ELR (cell line): ENCODE measurements around the gene BLOC1S2.
"Not testable (repeated sequence)": the region's sequence is repeated elsewhere in the genome, so short reads cannot be mapped to it uniquely, and the experiment has no call there.

Source experiments
- DNase-seq: peaks from one replicate; pipeline ENCODE4 v3.0.0-alpha.2; 2015; ENCODE audit warnings: low read depth

BLOC1S2 gene

DNA sequence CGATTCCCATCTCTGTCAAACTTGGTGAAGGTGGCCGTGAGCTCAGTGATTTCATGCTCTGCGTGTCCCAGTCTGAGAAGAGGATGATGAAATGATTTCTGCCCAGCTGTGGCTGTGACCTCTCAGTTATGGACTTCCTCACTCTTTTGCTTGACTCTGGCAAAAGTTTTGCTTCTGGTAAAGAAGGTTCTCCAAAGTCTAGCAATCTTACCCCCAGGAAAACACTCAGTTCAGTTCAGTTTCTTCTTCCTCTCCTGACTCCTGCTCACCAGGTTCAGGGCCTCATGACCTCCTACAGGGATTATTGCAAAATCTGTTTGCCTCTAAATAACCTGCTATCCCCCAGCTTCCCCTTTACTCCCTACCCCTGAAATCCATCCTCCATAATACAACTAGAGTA is 4.9 kb upstream of the BLOC1S2 start:
- no peak for DNase-seq

DNA sequence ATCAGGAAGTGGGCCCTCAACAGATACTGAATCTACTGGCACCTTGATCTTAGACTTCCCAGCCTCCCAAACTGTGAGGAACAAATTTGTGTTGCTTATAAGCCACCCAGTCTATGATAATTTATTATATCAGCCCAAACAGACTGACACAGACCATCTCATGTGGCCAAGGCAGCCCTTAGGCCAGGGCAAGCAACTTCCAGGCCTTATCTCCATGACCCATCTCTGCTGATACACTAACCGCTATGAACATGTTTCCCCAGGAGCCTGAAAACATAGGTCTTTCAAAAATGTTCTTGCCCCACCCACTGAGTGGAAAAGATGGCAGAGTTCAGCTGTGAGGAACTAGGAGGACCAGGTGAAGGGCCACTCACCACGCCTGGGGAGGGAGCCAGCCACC is 3.2 kb upstream of the BLOC1S2 start:
- no peak for DNase-seq

DNA sequence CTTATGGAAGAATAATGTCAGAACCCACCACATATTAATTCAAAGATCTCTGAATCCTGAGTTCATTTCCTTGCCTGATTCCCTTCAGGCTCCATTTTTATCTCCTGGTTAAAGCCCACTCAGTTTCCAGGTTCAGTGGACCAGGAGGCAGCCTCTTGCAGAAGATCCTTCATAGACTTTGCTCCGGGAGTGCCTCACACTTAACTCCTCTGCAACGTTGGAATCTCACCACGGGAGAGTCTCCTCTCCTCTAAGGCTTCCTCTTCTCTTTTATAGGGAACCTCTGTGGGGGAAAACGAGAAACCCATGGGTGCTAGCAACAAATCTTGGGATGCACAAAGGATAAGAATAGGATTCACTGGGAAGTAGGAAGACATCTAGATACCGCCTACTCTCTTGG is 1.7 kb upstream of the BLOC1S2 start:
- no peak for DNase-seq

DNA sequence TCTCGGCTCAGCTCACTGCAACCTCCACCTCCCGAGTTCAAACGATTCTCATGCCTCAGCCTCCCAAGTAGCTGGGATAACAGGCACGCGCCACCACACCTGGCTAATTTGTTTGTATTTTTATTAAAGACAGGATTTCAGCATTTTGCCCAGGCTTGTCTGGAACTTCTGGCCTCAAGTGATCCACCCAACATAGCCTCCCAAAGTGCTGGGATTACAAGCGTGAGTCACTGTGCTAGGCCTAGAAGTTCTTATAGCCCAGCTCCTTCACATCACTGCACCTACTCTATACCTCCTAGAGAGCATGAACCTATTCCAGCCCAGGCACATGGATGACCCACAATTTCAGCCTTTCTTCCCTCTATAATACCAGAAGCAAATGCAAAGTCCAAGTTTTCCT is 1.3 kb upstream of the BLOC1S2 start:
- no peak for DNase-seq

DNA sequence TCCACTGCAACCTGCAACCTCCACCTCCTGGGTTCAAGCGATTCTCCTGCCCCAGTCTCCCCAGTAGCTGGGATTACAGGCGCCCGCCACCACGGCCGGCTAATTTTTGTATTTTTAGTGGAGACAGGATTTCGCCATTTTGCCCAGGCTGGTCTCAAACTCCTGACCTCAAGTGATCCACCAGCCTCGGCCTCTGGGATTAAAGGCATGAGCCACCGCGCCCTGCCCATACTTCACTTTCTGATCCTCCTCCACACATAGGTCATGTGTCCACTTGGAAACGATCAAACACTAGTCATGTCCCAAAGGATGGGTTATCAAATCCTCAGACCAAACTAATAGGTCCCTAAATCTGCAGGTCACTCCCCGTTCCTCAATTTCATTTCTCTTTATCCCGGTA is 1.2 kb downstream of the BLOC1S2 start:
- DNase-seq, result not testable (repeated sequence)

DNA sequence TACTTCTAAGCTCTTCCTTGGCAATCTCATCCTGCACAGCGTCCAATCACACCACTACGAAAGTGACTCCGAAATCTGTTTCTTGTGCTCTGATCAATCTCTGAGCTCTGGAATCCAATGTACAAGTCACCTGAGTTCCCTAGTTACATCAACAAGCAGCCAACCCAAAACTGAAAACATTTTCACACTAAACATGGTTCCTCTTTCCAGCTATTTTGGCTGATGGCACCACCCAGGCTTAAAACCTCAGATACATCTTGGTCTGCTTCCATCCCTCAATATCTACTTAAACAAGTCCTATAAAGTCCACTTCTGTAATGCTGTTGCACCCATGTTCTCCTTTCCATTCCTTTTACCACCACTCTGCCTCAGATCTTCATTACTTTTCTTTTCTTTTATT is 3.6 kb downstream of the BLOC1S2 start:
- DNase-seq, result no peak

DNA sequence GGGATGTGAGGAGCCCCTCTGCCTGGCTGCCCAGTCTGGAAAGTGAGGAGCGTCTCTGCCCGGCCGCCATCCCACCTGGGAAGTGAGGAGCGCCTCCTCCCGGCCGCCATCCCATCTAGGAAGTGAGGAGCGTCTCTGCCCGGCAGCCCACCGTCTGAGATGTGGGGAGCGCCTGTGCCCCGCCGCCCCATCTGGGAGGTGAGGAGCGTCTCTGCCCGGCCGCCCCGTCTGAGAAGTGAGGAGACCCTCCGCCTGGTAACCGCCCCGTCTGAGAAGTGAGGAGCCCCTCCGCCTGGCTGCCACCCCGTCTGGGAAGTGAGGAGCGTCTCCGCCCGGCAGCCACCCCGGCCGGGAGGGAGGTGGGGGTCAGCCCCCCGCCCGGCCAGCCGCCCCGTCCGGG is 9.5 kb downstream of the BLOC1S2 start:
- DNase-seq, result not testable (repeated sequence)

DNA sequence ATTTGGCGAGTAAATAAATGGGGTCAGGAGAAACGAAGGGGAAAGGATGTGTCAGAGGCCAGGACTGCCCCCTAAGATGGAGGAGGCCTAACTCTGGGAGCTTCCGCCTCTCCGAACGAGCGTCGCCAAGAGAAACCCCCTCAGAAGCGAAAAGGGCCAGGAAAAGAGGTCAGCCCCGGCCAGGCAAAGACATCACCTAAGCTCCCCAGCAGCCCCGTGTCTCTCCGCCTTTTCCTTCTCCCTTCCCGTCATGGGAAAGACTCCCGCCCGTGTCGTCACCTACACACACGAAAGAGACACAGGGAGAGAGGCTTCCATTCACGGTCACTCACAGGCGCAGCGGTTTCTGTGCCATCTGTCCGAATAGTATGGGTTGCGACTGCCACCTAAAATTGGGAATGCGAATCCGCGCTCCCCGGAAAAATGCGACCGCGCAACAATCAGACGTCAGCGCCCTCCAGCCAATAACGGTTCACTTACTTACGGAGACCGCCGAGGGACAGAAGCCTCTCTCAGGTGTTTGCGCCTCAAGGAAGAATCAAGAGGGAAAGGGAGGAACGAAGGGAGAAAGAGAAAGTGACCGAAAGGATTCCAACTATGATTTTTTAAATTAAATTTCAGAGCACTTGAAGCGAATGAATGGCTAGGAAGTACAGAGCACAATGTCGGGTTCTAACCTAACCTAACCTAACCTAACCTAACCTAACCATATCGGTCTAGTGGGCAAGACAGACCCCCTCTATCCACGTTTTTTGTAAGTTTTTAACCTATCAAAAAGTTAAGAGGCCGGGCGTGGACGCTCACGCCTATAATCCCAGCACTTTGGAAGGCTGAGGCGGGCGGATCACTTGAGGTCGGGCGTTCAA is 19.0 kb downstream of the BLOC1S2 start, which contains the start of gene CWF19L1:
Gene CWF19L1 (minus strand): TSS at position 400 of the 866 bp plus-strand sequence. CDS start 45 bp downstream, at position 355.
- peak; percentile 87 for DNase-seq

DNA sequence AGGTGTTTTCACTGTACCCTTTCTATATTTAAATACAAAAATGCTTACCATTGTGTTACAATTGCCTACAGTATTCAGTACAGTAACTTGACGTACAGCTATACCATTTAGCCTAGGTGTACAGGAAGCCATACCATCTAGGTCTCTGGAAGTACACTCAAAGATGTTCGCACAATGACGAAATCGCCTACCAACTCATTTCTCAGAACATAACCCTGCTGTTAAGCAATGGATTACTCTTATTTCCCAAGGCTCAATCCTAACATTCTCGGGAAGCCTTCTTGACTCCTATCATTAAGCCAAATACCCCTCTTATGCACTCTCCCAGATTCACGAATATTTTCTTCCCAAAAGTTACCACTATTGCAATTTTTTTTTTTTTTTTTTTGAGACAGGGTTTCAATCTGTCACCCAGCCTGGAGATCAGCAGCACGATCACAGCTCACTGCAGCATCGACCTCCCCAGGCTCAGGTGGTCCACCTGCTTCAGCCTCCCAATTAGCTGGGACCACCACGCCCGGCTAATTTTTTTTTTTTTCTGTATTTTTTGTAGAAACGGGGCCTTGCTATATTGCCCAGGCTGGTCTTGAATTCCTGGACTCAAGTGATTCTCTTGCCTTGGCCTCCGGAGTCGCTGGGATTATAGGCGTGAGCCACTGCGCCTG is 20.5 kb downstream of the BLOC1S2 start:
- no peak for DNase-seq

DNA sequence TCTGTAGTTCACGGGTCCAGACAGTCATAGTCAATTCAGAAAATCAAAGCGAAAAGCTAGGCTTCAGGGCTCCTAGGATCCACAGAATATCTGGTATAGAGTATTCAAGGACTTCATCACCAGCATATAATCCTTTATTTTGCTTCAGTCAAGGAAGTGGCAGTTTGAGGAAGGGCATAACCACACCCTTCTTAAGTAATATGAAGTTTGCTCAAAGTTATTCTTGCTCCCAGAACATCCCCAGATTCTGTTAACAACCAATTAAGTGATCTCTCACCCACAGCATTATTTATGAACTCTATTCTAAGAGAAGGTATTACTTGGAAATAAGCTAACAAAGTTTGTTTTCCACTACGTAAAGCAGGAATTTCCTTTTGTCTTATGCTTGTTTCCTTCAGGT is 32.3 kb downstream of the BLOC1S2 start:
- no peak for DNase-seq

DNA sequence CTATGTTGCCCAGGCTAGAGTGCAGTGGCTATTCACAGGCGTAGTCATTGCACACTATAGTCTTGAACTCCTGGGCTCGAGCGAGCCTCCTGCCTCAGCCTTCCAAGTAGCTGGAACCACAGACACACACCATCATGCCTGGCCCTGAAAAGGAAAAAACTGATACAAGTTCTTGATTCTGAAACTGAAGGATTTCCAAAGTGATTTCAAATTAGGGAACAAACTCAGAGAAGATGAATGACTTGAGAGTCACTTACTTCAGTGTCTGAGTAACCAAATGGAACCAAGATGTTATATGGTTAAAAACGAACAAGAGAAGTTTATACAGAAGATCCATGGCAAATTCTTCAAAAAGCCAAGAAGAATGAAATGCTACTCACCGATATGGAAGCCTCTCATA is 33.4 kb downstream of the BLOC1S2 start:
- DNase-seq, result no peak

DNA sequence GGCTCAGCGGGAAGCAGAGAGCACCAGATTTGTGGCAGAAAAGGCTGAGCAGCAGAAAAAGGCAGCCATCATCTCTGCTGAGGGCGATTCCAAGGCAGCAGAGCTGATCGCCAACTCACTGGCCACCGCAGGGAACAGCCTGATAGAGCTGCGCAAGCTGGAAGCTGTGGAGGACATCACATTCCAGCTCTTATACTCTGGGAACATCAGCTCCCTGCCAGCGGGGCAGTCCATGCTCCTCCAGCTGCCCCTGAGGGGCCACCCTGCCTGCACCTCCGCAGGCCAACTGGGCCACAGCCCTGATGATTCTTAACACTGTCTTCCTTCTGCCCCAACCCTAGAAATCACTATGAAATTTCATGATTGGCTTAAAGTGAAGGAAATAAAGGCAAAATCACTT is 37.7 kb downstream of the BLOC1S2 start:
- no peak for DNase-seq

DNA sequence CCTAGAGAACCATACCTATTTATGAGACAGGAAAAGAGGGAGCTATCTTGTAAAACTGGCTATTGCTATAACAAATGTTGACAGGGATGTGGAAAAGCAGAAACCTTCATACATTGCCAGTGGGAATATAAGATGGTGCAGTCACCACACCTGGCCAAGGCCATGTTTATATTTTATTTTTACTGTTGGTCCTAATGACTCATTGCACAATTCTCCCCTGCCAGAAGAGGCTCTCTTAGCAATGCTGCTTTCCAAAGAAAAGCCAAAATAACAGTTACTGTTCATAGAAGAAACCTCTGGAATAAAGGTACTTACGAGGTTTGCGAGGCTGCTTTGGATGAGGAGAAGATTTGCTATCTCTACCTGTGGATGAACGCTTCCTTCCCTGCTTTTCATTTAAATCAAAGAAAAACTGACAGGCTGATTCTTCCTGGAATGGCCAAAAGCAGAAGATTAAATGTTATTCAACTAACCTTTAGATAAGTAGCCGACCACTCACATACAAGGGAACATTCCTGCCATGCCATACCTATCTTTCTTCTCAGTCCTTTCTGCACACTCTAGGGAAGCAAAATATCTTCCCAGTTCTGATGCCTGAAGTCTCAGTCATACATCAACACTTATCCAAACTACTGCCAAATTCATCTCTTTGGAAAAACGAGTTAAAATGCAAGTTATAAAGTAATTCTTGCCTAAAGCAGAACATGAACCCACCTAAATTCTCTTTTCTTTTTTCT is 40.8 kb downstream of the BLOC1S2 start:
- no peak for DNase-seq

DNA sequence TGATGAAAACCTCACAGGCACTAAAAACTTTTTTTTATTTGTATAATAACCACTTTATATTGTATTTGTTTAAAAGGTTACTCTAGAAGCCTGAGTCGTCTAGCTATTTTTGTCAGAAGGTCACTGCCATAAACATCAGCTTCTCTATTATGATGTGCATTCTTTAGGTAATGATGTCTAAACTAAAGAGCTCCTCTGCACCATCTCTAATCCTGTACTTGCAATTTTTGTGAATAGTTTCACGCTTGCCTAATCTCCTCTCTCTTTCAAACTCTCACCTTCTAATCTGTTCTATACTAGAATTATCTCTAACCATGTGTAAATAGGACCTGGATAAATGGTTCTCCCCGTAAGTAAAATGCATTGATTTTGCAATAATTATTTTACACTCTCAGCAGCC is 46.6 kb downstream of the BLOC1S2 start:
- no peak for DNase-seq

DNA sequence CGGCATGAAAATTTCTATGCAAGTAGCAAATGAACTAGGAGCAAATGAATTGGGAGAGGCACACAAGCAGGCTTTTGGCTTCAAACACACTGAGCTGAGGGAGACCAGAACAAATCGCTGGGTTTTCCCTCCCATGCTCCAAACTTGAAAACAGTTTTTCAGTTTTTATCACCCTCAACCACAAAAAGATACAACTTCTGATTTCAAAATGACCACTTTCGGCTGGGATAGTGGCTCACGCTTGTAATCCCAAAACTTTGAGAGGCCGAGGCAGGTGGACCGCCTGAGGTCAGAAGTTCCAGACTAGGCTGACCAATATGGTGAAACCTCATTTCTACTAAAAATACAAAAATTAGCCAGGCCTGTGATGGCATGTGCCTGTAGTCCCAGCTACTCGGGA is 48.1 kb downstream of the BLOC1S2 start:
- DNase-seq, result no peak

DNA sequence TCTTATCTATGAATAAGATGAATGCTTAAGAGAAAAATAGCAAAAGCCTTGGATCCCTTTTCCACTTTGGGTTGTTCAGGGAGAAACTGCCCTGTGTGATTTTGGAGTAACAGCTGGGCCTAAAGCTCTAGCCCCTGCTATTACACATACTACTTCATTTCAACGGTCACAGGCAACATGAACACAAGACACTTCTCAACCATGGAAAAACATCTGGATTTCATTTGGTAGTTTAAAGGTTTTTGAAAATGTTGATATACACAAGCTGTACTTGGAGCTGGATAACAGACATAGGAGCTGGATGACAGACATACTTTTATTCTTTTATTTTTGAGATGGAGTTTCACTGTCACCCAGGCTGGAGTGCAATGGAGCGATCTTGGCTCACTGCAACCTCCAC is 54.4 kb downstream of the BLOC1S2 start:
- no peak for DNase-seq

DNA sequence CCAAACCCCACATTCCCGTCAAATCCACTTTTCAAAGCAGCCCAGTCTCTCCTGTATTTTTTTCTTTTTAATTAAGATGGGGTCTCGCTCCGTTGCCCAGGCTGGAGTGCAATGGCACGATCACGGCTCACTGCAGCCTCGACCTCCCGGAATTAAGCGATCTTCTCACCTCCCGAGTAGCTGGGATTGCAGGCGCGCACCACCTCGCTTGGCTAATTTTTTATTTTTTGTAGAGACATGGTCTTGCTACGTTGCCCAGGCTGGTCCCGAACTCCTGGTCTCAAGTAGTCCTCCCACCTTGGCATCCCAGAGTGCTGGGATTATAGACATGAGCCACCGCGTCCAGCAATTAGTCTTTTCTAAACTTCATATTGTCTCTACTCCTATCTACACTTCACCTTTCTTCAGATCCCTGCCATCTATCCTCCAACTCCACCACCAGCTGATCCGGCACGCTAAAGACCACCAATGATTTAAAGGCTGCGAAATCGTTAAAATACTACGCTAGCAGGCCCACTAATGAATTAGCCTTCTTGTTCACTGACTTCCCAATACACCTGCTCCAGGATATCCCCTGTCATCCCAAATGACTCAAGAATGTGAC is 56.6 kb downstream of the BLOC1S2 start:
- DNase-seq, result no peak

DNA sequence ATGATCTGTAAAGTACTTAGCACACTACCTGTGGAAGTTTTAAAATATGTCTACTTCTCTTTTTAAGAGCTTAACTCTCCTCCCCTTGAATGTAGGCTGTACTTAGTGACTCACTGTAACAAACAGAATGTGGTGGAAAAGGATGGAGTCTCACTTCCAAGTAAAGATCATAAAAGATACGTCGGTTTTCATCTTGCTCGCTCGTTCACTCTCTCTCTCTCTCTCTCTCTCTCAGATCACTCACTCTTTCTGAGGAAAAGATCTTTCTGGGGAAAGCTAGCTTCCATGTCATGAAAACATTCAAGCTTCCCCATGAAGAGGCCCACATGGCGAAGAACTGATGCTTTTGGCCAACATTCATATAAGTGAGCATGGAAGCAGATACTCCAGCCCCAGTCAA is 62.6 kb downstream of the BLOC1S2 start:
- DNase-seq, result no peak
